Stimulated activated CD4-positive, alpha-beta T cell treated with anti-CD3 and anti-CD28 coated beads, Interleukin-15, amount 100 ng/mL, for 24 hours (primary cell): ENCODE results near the gene NDUFB3.
A peak's percentile ranks its signal among the peaks of the same experiment; 100 is the strongest.

Experiments
- DNase-seq: peaks from one replicate; pipeline ENCODE4 v3.0.0-alpha.2; 2020

NDUFB3 gene

GRCh38 chr2:201100497-201100896 is 28.7 kb downstream of the NDUFB3 start:
- no peak for DNase-seq

- no peak for DNase-seq
Observed at GRCh38 chr2:201105759-201106158, 34.0 kb downstream of the NDUFB3 start.

- no peak for DNase-seq
Observed at GRCh38 chr2:201107624-201108023, 35.8 kb downstream of the NDUFB3 start.

GRCh38 chr2:201108341-201108740 is 36.5 kb downstream of the NDUFB3 start:
- DNase-seq = no peak

GRCh38 chr2:201109186-201109585 is 37.4 kb downstream of the NDUFB3 start:
- no peak for DNase-seq

- DNase-seq = no peak
Observed at GRCh38 chr2:201110615-201111014, 38.8 kb downstream of the NDUFB3 start.

- no peak for DNase-seq
Observed at GRCh38 chr2:201111096-201111495, 39.3 kb downstream of the NDUFB3 start.

GRCh38 chr2:201114350-201114749 is 42.5 kb downstream of the NDUFB3 start:
- no peak for DNase-seq

- DNase-seq = no peak
Observed at GRCh38 chr2:201114846-201115245, 43.0 kb downstream of the NDUFB3 start.

- peak; percentile 90 for DNase-seq
Observed at GRCh38 chr2:201116115-201116958, 44.5 kb downstream of the NDUFB3 start, which contains the start of gene CFLAR. TSS of gene CFLAR (plus strand) at chr2:201116164. CDS start at chr2:201129866, 13,702 bp downstream.

GRCh38 chr2:201116959-201117734 is 45.3 kb downstream of the NDUFB3 start:
- peak; percentile 49 for DNase-seq

GRCh38 chr2:201117735-201118094 is 45.9 kb downstream of the NDUFB3 start:
- DNase-seq = peak; percentile 57

GRCh38 chr2:201118121-201118960 is 46.5 kb downstream of the NDUFB3 start:
- DNase-seq = peak; percentile 93

- DNase-seq = peak; percentile 44
Observed at GRCh38 chr2:201118961-201119854, 47.4 kb downstream of the NDUFB3 start.

GRCh38 chr2:201122276-201122675 is 50.5 kb downstream of the NDUFB3 start:
- DNase-seq = no peak

GRCh38 chr2:201126308-201127151 is 54.7 kb downstream of the NDUFB3 start:
- DNase-seq = peak; percentile 49

GRCh38 chr2:201127152-201127511 is 55.3 kb downstream of the NDUFB3 start:
- DNase-seq = no peak

- peak; percentile 68 for DNase-seq
Observed at GRCh38 chr2:201127570-201127969, 55.8 kb downstream of the NDUFB3 start.

- no peak for DNase-seq
Observed at GRCh38 chr2:201128033-201128432, 56.2 kb downstream of the NDUFB3 start.

GRCh38 chr2:201128933-201129505 is 57.2 kb downstream of the NDUFB3 start:
- DNase-seq = peak; percentile 71
